Vagina (tissue), 2 donors: ENCODE results near the gene FAM185A.

Experiments used
- CTCF ChIP-seq, 3 experiments: fragments of 450-650 bp in 2 of 3; fragments of 200-600 bp in 1 of 3; sonication (generic) in 1 of 3; IDR thresholded peaks; one replicate each; pipeline ENCODE4 v1.5.1; 2017 to 2019; ENCODE audit warnings: antibody characterized with exemption in 3 of 3, mild to moderate bottlenecking in 2 of 3, moderate library complexity in 2 of 3
- POLR2A ChIP-seq, 2 donors: fragments of 450-650 bp; IDR thresholded peaks; one replicate each; pipeline ENCODE4 v1.6.1; 2017; ENCODE audit warnings: antibody characterized with exemption in 2 of 2, mild to moderate bottlenecking in 2 of 2, moderate library complexity in 2 of 2

- TF ChIP-seq CTCF (IDR thresholded peaks at IDR 0.05) (no peak), POLR2A (IDR thresholded peaks at IDR 0.05) (no peak)
Measured at GRCh38 chr7:102806613-102807012, 57.8 kb downstream of the FAM185A start.
